Measurements from ENCODE around the gene CALM3.

The CALM3 gene

DNA sequence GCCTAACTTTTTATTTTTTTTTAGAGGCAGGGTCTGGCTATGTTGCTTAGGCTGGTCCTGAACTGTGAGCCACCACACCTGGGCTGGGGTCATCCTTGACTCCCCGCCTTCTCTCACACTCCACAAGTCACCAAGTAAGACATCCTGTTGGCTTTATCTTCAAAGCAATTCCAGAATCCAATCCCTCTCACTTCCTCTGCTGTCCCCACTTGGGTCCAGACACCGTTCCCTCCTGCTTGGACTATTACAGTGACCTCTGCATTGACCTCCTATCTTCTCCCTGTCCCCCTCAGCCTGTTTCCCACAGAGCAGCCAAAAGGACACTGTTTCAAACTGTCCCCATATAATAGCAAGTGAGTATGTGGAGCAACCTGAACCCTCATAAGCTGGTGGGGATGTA, 39.5 kb downstream of the CALM3 start:
- no peak for DNase-seq

- no peak for DNase-seq
Measured at GRCh38 chr19:46644720-46645119, 43.6 kb downstream of the CALM3 start.

DNA sequence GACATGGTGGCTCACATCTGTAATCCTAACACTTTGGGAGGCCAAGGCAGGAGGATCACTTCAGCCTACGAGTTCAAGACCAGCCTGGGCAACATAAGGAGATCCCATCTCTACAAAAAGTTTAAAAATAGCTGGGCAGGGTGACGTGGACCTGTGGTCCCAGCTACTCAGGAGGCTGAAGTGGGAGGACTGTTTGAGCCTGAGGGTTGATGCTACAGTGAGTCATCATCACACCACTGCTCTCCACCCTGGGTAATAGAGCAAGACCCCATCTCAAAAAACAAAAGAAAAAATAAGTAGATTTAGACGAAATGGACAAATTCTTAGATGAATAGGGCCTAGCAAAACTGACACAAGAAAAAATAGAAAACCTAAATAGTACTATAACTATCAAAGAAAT, 45.3 kb downstream of the CALM3 start:
- DNase-seq, result no peak

DNA sequence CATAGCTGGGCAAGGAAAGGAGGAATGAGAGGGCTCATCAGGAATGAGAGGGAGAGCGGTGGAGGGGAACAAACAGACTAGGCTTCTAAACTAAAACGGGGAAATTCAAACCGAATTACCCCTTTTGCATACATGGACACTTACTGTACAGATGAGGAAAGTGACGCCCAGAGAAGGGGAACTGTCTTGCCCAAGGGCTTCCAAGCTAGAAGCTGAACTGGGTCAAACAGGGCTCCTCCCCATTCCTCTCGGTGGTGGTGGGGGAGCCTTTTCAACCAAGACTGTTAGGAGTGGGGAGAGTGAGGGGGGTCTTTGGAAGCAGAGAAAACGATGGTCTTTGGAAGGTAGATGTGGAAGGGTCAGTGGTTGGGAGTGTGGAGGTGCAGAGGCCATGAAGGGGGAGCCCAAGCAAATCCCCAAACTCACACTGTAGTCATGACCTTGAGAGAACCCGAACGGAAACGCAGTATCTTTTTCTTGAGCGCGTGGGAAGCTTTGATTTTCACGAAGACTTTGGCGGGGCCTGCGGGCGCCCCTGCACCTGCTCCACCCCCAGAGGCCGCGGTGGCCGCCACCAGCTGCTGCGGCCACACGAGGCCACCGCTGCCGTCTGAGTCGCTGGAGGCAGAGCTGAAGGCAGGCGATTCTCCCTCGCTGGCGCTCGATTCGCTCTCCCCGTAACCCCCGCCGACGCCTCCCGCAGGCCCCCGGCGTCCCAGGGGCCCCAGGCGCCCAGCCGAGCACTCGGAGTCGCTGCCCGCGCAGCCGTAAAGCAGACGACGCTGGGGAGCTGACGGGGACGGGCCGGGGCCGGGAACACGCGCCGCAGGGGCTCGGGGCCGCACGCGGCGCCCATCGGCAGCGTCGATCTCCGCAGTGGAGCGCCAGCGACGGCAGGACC, 47.2 kb downstream of the CALM3 start:
- no peak for DNase-seq

- no peak for DNase-seq
Measured at GRCh38 chr19:46648961-46649960, 48.1 kb downstream of the CALM3 start.

- no peak for DNase-seq
Measured at GRCh38 chr19:46650445-46650844, 49.3 kb downstream of the CALM3 start.

- no peak for DNase-seq
Measured at GRCh38 chr19:46654621-46655152, 53.6 kb downstream of the CALM3 start.

DNA sequence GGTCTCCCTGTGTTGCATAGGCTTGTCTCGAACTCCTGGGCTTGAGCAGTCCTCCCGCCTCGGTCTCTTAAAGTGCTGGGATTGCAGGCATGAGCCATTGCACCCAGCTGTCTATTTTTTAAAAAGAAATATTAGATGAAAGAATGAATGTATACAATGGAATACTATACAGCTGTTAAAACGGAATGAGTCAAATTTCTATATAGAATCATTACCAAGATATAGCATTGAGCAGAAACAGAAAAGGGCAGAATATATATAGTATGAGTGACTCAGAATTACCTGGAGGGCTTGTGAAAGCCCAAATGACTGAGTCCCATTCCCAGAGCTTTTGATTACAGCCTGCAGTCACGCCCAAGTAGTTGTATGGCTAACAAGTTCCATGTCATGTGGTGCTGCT, 55.4 kb downstream of the CALM3 start:
- no peak for DNase-seq

DNA sequence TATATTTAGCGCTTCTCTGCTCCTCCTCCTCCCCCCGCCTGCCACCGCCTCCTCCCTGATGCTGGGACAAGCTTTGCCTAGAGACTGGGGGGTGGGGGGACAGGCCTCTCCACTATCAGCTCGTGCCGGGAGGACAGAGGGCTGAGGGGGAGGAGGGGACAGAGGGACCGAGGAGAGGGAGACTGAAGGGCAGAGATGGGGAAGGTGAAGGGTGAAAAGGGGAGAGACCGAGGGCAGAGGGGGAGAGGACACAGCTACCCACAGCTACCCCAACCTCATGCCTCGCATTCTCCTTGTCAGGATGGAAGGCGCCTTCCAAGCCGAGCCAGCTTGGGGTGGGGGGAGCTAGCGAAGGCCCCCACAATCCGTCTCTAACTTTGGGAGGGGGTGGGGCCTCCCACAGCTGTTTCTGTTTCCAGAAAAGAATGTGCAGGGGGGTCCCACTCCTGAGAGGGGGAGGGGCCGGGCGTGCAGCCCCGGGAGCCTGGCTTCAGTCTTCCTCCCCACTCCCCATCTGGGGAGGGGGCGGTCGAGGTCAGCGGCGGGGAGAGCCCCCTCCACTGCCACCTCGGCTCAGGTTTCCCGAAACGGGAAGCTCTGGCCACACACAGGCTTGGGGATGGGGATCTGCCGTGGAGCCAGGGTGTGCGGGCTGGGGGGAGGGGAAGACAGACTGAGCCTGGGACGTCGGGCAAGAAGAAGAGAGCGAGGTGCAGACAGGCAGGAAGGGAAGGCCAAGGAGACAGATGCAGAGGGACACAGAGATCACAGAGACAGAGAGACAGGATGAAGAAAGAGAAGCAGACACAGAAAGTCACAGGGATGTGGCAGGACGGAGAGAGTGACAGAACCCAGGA, 58.2 kb downstream of the CALM3 start:
- no peak for DNase-seq

- no peak for DNase-seq
Measured at GRCh38 chr19:46660008-46660517, 58.9 kb downstream of the CALM3 start.

All from CD4-positive, alpha-beta T cell treated with Interferon gamma for 1 hour (primary cell).